K562 (cell line): ENCODE results near the gene CCDC15. TPM values are rescaled to one million over a fixed set of nuclear protein-coding genes. Genes with fewer than 3 reads are reported as not detected.
A peak's percentile ranks its signal among the peaks of the same experiment; 100 is the strongest.

ENCODE experiments used
- MGA ChIP-seq: fragments of 450-650 bp; IDR thresholded peaks from 2 replicates; pipeline ENCODE4 v1.6.1; 2016; ENCODE audit warnings: mild to moderate bottlenecking, moderate library complexity
- STAT6 ChIP-seq: sonication (generic); formaldehyde crosslinking; IDR thresholded peaks from 2 replicates; pipeline ENCODE4 v1.8.1; 2023; ENCODE audit warnings: mild to moderate bottlenecking, missing genetic modification reagents
- TSC22D4 ChIP-seq: fragments of 450-650 bp; IDR thresholded peaks from 2 replicates; pipeline ENCODE4 v1.6.1; 2016; ENCODE audit warnings: missing genetic modification characterization, missing biosample characterization, control low read depth
- polyA plus RNA-seq, 8 experiments: library from polyadenylated mRNA; depleted of rRNA in 4 of 8; stranded (reverse) in 5 of 8; unstranded in 3 of 8; fragments of >200 nt; fragmentation: Nextera tagmentation in 2 of 8; fragmentation: Illumina TruSeq in 1 of 8; extraction: Ambion mirVana in 2 of 8; extraction: Trizol in 1 of 8; gene quantifications; 2 replicates each; pipeline versions ENCODE4 v1.2.1 to v1.2.3, GENCODE V29; 2011 to 2014; ENCODE audit warnings: inconsistent platforms in 1 of 8, missing spikeins in 1 of 8
- total RNA-seq, 7 experiments: library from RNA; depleted of rRNA in 6 of 7; stranded (reverse); fragments of >200 nt in 6 of 7; fragmentation: Illumina TruSeq in 2 of 7; extraction: Trizol in 2 of 7; gene quantifications; 2 replicates each; pipeline versions ENCODE4 v1.2.1 to v1.2.3, GENCODE V29; 2011 to 2021; ENCODE audit warnings: low replicate concordance in 1 of 7
- TF ChIP-seq, protein P1 (sequence below): IDR thresholded peaks from 2 replicates; pipeline ENCODE4 v1.6.1; 2012; ENCODE audit warnings: low read depth, low read length, improper control_type of control experiment, borderline replicate concordance

Gene CCDC15
- total and polyA plus RNA-seq, 9 of the 15 experiments (the other 6 are each of a cell fraction or from before 2014, with no cell fraction given), result 1.9 to 9.2 (median 3.9) TPM

DNA sequence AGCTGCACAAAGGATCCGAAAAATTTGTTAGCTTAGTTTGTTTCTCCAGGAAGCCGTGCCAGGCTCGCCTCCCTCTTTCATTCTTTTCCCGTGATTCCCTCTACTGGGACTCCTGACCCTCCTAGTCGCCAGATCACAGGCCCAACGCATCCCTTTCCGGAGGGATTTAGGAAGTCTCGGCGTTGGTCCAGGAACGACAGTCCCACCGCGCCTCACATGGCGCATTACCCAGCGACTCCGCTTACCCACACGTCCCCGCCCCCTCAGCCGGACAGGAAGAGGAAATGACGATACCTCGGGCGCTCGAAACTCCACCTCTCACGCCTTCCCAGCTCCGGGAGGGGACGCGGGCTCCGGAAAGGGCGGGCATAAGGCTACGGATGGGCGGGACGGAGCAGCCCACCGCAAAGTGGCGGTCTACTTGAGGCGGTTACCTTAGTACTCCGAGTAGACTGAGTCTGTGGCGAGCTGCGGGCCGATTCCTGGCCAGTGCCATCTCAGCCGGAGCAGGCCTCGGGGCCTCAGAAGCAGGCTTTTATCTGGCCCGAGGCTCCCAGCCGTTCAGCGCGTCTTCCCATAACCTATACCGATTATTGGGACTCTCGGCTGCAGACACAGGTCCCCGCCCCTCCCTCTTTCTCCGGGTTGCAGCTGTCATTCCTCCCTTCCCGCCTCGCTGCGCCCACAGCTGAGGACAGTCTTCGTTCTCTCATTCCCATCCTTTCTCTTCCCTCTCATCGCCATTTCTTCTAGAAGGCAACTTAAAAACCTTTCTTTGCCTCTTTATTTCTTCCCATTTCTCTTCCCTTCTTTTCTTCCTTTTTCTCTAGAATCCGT lies at the start of gene CCDC15 (continued):
- TF ChIP-seq, protein P1, sequence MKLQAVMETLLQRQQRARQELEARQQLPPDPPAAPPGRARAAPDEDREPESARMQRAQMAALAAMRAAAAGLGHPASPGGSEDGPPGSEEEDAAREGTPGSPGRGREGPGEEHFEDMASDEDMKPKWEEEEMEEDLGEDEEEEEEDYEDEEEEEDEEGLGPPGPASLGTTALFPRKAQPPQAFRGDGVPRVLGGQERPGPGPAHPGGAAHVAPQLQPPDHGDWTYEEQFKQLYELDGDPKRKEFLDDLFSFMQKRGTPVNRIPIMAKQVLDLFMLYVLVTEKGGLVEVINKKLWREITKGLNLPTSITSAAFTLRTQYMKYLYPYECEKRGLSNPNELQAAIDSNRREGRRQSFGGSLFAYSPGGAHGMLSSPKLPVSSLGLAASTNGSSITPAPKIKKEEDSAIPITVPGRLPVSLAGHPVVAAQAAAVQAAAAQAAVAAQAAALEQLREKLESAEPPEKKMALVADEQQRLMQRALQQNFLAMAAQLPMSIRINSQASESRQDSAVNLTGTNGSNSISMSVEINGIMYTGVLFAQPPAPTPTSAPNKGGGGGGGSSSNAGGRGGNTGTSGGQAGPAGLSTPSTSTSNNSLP, result no peak
- no peak for TF ChIP-seq TSC22D4 (tag)
- TF ChIP-seq MGA, result peak; percentile 89
- TF ChIP-seq STAT6 (CRISPR knock-in tag), result no peak
